Caki2 (cell line): ENCODE results near the gene EXOC2. TPM values are rescaled to one million over a fixed set of nuclear protein-coding genes. Genes with fewer than 3 reads are reported as not detected.

Source experiments
- DNase-seq: peaks from one replicate; pipeline ENCODE4 v3.0.0-alpha.2; 2015; ENCODE audit warnings: low read depth
- in situ Hi-C: cut with HindIII; loops from 2 replicates; pipeline ENCODE4 v1.10.0; 2016; ENCODE audit warnings: low sequenced_read_pairs, low pct_unique_long_range_greater_than_20kb, mixed read lengths
- total RNA-seq: library from RNA; depleted of rRNA; stranded (reverse); fragments of >200 nt; shearing (Covaris generic); gene quantifications from 2 replicates; pipeline ENCODE4 v1.2.3, GENCODE V29; 2014; ENCODE audit warnings: low replicate concordance

EXOC2 gene
- total RNA-seq, 1 experiment from 2014 or later = 34.7 TPM

DNA sequence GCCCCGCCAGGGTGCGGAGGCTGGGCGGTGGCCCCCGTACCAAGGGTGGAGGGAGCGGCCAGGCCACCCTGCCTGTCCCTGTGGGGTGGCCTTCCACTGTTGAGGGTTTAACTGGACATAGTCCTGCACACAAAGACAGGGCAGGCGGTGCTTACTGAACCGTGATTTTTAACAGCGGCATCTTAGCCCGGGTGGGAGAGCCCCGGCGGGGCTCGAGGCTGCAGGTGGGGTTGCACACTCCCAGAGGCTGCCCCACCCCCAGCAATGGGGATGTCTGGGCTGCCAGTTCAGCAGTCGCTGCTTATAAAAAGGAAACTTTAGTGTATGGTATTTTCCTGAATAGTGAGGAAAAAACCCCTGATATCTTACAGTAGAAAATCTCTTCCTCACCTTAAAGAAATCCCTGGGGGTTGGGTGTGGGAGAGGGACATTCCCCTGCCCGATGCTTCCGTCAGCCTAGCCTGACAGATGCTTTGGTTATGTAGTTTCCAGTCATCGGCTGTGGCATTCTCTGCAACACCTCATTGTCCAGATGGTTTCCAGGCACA, 222.0 kb downstream of the EXOC2 start:
- in situ Hi-C loops = no loop called here

DNA sequence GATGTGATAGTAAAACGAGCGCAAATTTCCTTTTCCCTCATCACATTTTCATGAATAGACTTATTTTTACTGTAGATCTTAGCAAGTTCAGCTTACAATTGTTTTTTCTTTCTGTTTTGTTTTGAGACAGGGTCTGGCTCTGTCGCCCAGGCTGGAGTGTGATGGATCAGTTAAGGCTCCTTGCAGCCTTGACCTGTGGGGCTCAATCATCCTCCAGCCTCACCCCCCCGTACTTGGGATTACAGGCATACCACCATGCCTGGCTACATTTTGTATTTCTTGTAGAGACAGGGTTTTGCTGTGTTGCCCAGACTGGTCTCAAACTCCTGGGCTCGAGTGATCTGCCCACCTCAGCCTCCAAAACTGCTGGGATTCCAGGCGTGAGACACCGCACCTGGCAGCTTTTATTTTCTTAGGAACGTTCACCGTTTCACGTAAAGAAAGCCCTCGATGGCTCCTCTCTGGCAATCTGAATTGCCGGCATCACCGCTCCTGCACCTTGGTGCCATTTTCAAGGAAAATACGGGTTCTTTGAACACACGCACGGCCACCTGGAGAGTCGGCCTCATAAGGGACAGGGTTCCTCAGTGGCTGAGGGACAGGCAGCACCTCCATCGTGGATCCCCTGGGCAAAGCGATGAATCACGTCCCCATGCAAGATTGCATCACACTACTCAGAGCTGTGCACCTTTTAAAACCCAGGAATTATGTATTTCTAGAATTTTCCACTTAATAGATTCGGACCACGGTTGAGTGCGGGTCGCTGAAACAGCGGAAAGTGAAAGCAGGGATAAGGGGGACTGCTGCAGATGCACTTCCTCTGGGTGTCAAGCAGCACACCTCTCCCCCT, 222.7 kb downstream of the EXOC2 start:
- in situ Hi-C loops = no loop called here
- no peak for DNase-seq

More for the DNA sequence above, 222.0 kb downstream of the EXOC2 start:
- DNase-seq = no peak

DNA sequence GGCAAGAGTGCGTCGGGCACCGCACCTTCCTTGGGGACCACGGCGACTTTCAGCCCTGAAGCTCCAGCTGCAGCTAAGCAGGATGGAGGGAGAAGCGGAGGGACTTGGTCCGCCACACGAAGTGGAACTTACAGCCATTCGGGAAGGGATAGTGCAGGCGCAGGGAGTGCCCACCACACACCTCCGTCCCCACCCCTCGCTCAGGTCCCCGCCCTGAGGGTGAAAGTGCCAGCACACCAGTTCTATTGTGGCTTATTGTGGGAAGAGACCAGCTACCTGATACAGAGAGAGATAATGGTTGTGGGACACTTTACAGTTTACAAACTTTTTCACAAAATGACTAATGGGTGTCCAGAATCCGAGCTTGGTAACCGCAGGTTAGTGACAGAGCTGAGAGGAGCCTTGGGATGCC, 225.3 kb downstream of the EXOC2 start:
- in situ Hi-C loops = no loop called here
- no peak for DNase-seq

DNA sequence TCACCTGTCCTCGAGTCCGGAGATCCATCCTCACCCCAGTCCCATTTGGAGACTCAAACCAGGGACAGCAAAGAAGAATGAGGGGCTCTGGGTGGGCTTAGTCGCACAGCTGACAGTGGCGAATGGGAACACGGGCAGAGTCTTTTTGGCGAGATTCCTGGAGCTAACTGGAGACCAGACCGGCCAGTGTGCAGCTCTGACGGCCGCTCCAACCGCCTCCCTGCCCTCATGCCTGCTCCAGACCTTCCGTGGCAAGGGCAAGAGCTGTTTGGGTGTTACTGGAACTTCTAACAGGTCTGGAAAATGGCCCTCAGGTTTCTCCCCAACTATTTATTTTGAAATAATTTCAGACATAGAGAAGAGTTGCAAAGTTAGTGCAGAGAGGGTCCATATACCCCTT, 225.8 kb downstream of the EXOC2 start:
- no peak for DNase-seq
- in situ Hi-C loops = no loop called here

DNA sequence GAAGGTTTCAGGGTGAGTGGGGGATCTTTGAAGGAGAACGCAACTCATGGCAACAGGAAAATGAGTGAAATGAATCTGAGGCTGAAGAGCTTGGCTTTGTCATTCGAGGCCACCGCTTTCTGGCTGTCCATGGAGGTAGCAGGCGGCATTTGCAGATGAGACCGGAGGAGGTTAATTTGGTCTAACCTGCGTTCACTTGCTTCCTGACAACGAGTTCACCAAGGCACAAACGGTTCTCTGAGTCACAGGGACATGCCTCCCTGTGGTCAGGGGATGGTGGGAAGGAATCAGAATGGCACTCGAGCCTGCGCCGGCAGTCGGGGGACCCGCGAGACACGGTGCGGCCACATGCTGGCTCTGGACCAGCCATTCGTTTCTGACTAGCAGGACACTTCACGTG, 226.4 kb downstream of the EXOC2 start:
- DNase-seq = no peak
- in situ Hi-C loops = no loop called here

DNA sequence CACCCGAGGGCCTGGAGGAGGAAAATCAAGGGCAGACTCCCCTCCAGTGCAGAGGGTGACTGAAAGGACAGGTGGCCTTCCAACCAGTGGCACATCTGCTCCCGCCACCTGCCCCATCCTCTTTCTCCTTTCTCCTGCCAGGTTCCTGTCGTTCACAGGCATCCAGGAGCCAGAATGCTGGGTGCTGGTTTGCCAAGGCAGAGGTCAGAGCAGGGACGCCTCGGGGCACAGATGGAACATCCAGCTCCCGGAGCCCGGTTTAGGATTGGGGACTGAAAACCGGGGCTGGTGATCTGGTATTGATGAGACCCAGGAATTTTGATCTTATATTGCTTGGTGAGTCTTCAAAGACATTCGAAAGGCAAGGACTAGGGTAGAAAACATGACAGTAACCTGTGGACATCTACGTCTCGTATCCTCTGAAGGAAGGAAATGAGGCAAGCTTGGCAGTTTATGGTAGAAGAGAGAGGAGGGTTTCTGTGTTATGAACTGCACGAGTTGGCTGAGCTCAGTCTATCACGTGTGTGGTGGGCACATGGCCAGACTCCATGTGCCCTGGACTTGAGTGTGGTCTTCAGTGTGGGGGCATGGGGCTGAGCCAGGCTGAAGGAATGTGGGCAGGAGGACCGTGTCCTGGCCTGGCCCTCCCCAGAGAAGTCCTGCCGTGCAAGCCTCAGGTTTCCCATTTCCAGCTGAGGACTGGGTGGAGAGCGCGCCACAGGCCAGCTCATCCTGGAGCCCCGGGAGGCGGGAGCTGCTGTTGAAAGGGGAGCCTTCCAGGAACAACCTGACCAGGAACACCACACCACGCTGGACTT, 227.2 kb downstream of the EXOC2 start:
- DNase-seq = no peak

DNA sequence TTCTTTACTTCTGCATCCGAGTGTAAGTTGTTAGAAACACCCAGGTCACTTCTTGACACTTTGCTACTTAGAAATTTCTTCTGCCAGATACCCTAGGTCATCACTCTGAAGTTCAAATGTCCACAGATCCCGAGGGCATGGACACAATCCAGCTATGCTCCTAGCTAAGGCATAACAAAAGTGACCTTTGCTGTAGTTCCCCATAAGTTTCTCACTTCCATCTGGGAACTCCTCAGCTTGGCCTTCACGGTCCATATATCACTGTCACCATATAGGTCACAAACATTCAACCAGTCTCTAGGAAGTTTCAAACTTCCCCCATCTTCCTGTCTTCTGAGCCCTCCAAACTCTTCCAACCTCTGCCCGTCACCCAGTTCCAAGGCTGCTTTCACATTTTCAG, 236.1 kb downstream of the EXOC2 start:
- DNase-seq = no peak

More for the DNA sequence above, 227.2 kb downstream of the EXOC2 start:
- in situ Hi-C loops = no loop called here

DNA sequence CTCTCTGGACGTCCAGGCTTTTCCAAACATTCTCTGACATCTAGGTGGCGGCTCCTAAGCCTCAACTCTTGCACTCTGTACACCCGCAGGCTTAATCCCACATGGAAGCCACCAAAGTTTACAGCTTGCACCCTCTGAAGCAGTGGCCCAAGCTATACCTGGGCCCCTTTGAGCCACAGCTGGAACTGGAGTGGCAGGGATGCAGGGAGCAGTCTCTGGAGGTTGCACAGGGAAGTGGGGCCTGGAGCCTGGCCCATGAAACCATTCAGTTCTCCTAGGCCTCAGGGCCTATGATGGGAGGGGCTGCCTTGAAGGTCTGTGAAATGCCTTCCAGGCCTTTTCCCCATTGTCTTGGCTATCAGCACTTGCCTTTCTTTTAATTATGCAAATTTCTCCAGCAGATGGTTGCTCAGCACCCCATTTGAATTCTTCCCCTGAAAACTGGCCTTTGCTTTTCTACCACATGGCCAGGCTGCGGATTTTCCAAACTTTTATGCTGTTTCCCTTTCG, 236.5 kb downstream of the EXOC2 start:
- no peak for DNase-seq
- in situ Hi-C loops = no loop called here

More for the DNA sequence above, 236.1 kb downstream of the EXOC2 start:
- in situ Hi-C loops = no loop called here

DNA sequence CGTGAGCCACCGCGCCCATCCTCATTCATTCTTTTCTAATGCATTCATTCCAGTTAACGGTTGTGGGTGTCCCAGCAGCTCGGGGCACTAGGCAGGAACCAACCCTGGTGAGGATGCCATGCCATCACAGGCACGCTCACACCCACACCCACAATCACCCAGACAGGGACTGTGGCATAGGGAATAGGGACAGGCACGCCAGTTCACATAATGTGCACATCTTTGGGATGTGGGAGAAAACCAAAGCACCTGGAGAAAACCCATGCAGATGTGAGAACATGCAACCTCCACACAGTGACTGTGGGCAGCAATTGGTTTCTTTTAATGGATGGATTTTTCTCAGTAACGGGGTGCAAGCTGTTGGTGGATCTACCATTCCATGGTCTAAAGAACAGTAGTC, 237.1 kb downstream of the EXOC2 start:
- no peak for DNase-seq
- in situ Hi-C loops = no loop called here

DNA sequence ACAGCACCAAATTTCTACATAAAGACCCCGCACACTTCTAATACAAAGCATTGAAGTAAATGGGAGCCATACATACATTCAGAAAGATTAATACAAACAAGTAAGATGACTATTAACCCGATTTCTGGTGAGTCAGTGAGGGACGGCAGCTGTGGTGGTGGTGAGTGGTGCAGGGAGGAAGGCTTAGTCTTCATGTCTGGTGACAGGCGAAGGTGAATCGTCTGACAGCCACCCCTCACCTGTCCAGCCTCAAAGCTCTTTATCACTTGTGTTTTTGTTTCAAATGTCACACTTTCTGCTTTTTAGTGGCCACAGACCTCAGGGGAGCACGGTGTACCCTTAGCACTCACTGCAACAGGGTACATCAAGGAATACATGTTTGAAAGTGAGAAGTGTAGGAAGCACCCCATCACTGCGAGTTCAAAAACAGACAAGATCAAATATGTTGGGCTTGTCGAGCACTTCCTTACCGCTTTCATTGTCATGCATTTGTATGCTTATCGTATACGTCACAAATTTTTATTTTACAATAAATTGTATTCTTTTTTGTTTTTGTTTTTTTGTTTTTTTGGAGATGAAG, 237.8 kb downstream of the EXOC2 start:
- DNase-seq = no peak
- in situ Hi-C loops = no loop called here

DNA sequence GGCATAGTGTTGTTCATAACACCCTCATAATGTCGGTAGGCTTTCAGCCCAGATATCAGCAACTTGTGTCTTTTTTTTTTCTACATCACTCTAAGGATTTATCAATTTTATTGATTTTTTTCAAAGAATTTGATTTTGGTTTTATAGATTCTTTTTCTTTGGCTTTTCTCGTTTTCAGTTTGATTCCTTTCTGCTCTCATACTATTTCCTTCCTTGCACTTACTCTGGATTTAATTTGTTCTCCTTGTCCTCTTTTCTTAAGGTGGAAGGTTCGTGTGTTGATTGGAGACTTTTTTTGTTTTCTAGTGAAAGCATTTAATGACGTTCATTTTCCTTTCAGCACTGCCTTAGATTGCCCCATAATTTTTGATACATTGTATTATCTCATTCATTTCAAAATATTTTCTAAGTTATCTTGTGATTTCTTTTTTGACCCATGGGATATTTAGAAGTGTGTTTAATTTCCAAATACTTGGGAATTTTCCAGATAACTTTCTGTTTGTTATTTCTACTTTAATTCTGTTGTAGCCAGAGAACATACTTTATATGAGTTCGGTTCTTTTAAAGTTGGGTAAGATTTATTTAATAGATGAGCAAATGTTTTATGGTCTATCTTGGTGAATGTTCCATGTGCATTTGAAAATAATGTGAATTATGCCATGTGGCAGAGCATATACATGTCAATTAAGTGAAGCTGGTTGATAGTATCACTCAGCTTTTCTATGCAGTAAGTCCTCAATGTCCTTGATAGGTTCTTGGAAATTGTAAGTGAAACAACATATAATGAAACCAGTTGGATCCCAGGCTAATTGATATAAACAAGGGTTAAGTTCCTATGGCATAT, 238.6 kb downstream of the EXOC2 start:
- in situ Hi-C loops = no loop called here
- DNase-seq = no peak

DNA sequence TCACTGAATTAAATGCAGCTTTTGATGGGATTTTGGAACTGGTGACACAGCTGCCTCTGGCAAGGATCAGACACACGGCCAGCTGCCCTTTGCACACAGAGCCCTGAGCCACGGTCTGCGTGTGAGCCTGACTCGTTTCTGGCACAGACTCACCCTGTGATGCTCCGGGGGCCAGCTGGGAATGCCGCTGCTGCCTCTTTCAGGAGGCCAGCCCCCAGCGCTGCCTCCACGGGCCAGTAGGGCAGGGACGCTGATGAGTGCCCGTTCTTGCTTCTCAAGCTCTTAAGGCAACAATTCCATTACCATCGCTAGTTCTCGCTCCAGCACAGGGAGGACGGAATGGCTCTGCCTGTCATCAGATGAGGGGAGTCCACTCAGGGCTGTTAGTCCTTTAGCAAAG, 239.8 kb downstream of the EXOC2 start:
- DNase-seq = no peak
- in situ Hi-C loops = no loop called here

DNA sequence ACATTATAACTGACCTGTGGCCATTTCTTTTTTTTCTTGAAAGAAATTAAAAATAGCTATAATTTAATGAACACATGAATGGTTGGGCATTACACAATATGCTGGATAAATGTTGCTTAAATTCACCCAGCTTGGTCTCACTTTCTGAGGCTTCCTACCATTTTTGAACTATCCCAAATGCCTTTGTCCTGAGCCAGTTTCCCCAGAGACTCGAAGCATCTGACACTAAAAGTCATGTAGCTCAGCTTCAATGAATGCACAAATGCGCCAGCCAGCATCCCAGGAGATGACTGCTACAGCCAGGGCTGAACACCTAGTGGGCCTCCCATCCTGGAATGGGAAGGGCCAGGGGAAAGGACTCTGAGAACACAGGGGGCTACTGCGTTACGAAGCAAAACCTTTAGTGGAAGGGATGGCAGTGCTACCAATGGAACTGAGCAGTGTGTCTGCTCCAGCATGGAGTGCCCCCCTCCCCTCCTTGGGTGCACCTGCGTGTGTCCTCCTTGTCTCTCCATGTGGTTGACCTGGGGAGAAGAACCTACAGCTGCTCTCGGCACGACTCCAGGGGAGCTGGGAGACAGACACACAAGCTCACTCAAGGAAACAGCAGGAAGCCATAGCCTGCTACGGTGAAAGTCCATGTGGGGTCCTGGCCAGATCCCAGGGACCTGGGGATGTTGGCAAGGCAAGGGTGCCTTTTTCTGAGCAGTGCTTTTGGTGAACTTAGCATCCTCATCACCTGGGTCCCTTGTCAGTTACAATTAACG, 240.5 kb downstream of the EXOC2 start:
- in situ Hi-C loops = no loop called here
- no peak for DNase-seq

DNA sequence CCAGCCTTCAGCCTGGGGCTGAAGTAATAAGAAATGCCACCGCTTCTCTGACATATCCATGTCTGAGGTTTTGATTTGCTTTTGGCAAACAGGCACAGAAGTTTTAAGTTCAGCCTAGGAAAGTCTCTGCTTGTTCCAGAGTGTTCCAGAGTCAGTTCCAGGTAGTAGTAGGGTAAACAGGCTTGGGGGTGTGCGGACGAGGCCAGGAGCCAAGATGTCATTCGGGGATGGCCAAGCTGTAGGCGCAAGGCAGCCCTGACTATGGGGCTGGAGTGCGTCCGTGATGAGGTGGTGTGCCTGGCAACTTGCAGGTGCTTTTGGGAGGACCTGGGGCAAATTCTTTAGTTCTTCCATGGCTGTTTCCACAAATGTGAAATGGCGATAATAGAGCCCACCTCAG, 241.1 kb downstream of the EXOC2 start:
- in situ Hi-C loops = no loop called here
- DNase-seq = no peak

DNA sequence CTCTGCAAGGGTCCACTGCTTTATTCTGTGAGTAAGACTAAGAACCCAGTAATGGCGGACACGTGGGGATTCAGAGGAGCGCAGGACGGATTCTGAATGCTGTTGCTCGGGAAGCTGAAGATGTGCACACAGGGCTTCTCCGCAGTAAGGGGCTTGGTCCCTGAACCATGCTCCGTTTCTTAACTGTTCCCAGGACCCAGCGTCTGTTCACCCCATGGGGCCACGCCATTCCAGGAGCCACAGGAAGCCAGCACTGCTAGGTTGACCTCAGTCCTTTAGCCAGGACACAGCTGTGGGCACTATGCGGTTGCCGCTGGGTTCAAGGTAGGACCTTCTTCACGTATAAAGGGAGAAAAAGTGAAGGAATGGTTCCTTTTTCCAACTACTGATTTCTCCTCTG, 241.6 kb downstream of the EXOC2 start:
- in situ Hi-C loops = no loop called here
- no peak for DNase-seq

DNA sequence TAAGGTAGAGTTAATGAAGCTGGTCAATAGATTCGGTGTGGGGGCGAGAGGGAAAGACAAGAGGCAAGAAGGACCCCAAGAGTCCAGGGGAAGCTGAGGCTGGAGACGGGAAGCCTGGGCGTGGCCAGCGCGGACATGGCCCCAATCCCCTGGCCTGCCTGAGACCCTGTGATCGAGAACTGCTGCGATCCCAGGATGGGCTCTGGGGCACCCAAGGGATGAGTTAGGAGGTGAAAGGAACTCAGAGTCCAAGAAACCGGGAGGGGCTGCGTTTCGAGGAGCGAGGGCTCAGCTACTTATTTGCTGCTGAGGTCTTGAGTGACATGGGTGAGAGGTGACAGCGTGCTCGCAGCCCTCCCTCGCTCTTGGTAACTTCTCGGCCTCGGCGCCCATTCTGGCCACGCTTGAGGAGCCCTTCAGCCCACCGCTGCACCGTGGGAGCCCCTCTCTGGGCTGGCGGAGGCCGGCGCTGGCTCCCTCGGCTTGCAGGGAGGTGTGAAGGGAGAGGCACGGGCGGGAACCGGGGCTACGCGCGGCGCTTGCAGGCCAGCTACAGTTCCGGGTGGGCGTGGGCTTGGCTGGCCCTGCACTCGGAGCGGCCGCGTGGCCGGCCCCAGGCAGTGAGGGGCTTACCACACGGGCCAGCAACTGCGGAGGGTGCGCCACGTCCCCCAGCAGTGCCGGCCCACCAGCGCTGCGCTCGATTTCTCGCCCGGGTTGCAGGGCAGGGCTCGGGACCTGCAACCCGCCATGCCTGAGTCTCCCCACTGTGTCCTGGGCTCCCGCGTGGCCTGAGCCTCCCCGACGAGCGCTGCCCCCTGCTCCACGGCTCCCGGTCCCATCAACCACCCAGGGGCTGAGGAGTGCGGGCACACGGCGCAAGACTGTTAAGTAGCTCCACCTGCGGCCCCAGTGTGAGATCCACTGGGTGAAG, 243.2 kb downstream of the EXOC2 start:
- in situ Hi-C loops = no loop called here
- no peak for DNase-seq
